NCI-H345 treated with DMSO at 0.1 percent for 48 hours (cell line): Measurements from ENCODE around the gene ZBED5.
"Not testable (repeated sequence)": the region's sequence is repeated elsewhere in the genome, so short reads cannot be mapped to it uniquely, and the experiment has no call there.

ENCODE experiments used
- DNase-seq: peaks from one replicate; lab custom pipeline; 2025; ENCODE audit not compliant: unreplicated experiment; lab: John Stamatoyannopoulos, UW

Gene ZBED5

DNA sequence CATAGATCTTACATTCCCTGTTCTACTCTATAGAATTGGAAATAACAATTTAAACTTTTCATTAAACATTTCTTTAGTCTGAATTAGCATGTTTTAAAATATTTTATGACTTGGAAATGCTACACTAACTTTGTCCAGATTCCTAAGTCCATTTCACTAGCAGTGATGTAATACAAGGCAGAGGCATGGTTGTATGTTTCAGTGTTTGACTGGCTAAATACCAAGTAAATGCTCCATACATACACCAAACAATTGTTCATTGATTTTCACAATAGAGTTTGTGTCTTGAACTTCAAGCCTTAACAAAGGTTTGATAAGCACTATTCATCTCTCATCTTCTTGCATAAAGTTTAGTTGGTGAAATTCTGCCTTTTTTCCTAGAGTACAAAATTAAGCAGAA, 13.5 kb downstream of the ZBED5 start:
- no peak for DNase-seq

DNA sequence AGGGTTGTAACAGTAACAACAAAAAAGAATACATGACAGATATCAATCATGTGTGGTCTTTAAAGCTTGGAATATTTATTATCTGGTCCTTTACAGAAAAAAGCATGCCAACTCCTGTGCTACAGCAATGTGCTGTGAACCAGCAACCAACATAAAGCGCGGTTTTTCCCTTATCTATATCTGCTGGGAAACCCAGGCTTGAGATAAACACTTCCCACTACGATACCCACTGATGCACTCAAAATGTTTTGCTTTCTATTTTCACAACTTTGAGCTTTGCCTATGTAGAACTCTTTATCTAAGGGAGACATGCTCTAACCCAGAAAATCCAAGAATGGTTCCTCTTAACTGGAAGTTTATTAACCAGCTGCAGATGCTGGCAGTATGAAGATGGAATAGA, 19.0 kb downstream of the ZBED5 start:
- no peak for DNase-seq

- DNase-seq: no peak
Measured at GRCh38 chr11:10838083-10838482, 19.8 kb downstream of the ZBED5 start.

- not testable (repeated sequence) for DNase-seq
Measured at GRCh38 chr11:10836884-10837283, 21.0 kb downstream of the ZBED5 start.

DNA sequence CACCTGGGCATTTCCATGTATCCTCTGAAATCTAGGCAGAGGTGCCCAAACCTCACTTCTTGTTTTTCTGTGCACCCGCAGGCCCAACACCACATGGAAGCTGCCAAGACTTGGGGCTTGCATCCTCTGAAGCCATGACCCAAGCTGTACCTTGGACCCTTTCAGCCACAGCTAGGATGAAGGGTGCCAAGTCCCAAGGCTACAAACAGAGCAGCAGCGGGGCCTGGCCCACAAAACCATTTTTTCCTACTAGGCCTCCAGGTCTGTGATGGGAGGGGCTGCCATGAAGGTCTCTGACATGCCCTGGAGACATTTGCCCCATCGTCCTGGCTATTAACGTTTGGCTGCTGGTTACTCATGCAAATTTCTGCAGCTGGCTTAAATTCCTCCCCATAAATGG, 28.7 kb downstream of the ZBED5 start:
- DNase-seq: no peak

DNA sequence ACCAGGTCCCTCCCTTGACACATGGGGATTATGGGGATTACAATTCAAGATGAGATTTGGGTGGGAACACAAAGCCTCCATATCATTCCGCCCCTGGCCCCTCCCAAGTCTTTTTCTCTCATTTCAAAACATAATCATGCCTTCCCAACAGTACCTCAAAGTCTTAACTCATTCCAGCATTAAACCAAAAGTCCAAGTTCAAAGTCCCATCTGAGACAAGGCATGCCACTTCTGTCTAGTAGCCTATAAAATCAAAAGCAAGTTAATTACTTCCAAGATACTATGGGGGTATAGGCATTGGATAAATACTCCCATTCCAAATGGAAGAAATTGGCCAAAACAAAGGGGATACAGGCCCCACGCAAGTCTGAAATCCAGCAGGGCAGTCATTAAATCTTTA, 29.5 kb downstream of the ZBED5 start:
- no peak for DNase-seq

GRCh38 chr11:10824888-10825287, 33.0 kb downstream of the ZBED5 start:
- no peak for DNase-seq

- DNase-seq: no peak
Measured at GRCh38 chr11:10823152-10823579, 34.7 kb downstream of the ZBED5 start.

GRCh38 chr11:10822491-10822890, 35.4 kb downstream of the ZBED5 start:
- DNase-seq: not testable (repeated sequence)

GRCh38 chr11:10818594-10818993, 39.3 kb downstream of the ZBED5 start:
- DNase-seq: no peak

GRCh38 chr11:10813945-10814344, 43.9 kb downstream of the ZBED5 start:
- no peak for DNase-seq

DNA sequence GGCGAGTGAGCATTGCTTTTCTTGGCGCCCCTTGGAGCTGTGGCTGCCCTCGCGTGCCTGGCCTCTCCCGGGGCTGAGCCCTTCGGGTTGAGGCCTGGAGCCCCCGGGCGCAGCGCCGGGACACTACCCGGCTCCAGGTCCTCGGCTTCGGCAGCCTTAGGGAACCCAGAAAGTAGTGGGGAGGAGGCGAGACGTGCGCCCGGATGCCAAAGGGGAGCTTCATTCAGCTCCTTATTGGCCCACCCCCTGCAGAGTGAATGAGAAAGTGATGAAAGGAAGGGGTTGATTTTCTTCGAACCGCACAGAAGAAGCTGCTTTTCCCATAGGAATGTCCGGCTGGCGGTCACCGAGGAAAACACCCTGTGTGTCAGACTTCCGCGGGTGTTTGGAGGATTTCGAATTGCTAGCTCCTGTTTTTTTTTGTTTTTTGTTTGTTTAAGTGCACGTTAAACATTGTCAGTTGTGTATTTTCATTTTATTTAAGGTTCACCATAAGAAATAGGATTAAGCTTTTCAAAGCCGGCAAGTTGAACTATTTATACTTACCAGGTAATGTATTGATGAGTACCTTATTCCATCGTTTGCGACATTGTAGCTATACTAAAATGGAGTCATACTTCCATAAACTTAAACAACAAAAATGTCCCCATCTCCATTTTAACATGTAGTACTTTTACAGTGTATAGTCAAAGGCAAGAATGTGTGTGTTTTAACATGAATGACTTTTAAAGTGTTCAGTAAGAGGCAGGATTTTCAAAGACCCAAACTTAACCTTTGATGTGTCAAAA, 48.3 kb downstream of the ZBED5 start:
- DNase-seq: peak; percentile 31

- DNase-seq: peak; percentile 96
Measured at GRCh38 chr11:10808553-10809372, 49.1 kb downstream of the ZBED5 start, which contains the start of gene EIF4G2. TSS of gene EIF4G2 (minus strand) at chr11:10808926.

DNA sequence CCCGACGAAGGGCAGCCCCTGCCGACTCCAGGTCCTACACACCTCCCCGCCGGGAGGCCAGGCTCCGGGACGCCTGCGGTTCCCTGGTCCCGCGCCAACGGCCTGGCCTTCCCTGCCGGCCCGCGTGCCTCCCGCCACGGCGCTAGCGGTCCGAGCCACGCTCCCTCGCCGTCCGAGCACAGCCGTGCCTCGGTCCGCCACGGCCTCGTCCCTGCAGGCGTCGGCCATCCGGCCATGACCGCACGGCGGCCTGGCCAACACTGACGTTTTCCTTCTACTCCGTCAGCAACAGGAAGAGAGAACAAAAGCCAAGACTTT, 49.7 kb downstream of the ZBED5 start:
- no peak for DNase-seq

DNA sequence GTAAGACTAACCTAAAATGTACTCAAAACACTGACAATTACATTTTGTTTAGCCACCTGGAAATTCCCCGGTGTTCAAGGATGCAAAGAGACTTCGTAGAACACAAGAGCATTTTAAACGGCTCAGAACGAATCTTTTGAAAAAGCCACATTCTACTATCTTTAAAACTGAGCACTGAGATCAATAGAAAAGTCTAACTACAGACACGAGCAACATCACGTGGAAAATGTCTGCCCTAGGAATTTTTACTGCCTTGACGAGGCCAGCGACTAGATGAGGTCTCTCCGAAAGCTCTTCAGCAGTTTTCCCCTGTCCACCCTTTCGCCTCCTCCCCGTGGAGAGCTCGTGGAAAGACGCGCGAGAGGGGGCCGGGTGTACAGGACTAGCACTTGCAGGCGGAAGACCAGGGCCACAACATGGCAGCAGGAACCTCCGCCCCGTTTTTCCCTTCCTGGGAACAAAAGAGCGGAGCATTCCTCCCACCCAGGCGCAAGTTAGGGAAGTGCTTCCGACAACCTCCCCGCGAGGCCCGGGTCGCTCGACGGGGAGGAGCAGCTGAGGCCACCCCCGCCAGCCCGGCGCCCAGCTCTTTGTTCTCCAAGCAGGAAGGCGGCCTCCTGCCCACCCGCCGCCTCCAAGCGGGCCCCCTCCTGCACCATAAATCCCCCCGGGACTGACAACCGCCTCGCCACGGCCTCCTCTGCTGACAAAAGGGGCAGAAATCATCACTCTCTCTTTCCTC, 50.2 kb downstream of the ZBED5 start:
- DNase-seq: peak; percentile 11

GRCh38 chr11:10806206-10806605, 51.6 kb downstream of the ZBED5 start:
- no peak for DNase-seq

DNA sequence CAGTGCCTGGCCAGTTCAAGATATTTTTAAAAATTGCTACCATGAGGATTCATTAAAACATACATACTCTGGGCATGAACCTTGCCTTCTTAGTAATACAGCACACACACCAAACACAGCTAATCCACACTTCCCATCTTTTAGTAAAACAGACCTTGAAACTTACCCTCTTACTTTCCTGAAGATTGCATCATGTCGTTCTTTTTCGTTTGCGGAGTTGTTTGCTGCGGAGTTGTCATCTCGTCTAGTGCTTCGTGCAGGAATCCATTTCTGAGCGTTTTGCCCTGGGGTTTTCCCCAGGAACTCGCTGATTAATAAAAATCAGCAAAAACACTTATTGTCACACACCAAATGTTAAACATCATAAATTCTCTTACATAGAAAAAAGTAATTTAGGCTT, 52.1 kb downstream of the ZBED5 start:
- DNase-seq: no peak

DNA sequence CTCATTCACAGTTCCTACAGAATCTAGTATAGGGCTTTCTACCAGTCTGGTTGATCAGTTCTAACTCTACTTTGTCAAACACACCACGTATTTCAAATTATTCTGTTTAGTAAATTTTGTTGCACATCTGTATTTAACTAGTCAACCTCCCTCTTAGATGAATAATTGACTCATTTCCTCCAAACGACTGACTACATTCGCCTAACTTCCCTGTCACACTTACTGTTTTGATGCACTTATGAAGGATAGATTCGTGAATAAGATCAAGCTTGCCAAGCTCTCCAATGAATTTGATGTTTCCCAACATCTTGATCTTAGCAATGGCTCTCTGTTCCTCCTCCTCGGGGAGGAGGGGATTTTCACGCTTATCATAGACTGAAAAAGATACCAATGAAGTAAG, 54.2 kb downstream of the ZBED5 start:
- DNase-seq: no peak
